ENCODE measurements around the gene ATP8A2.
"Not testable (repeated sequence)": the region's sequence is repeated elsewhere in the genome, so short reads cannot be mapped to it uniquely, and the experiment has no call there.

Gene ATP8A2

DNA sequence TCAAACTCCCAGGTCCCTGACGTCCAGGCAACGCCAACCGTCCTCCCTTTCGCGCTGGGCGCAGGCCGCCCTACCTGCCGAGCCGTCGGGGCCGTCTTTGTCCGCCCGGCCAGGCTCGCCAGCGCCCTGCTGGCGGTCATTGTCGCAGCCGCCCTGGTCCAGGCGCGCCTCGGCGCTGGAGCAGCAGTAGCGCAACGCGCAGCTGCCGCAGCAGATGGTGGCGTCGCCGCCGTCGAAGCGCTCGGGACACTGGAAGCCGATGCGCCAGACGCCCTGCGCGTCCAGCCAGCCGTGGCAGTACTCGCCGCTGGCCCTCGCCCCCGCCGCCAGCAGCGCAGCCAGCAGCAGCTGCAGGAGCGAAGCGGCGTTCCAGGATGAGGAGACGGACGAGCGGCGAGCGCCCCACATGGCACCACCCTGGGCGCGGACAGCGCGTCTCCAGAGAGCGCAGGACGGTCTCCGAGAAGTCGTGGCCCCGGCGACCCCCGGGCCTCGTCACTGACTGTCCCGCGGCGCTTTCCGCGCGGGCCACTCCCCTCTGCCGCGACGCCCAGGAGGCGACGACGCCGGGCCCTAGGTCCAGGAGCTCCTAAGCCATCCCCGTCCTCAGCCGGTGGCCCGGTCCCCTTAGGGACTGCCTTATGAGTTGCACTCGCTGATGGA lies 678.9 kb downstream of the ATP8A2 start:
- no peaks in the 10 kb centered on the region; the same call in 1 of the 2 replicates for H3K4me1 ChIP-seq (ENCODE audit: insufficient read depth, low read length)
- H3K9me3 ChIP-seq (ENCODE audit: control insufficient read depth, insufficient read depth, low read length), result no peaks in the 10 kb centered on the region; the same call in 1 of the 2 replicates
- H3K9ac ChIP-seq (ENCODE audit: low read depth, low read length), result peak overlapping the region; percentile 54
- no peaks in the 10 kb centered on the region for H3K36me3 ChIP-seq (ENCODE audit: insufficient read depth, low read length)

DNA sequence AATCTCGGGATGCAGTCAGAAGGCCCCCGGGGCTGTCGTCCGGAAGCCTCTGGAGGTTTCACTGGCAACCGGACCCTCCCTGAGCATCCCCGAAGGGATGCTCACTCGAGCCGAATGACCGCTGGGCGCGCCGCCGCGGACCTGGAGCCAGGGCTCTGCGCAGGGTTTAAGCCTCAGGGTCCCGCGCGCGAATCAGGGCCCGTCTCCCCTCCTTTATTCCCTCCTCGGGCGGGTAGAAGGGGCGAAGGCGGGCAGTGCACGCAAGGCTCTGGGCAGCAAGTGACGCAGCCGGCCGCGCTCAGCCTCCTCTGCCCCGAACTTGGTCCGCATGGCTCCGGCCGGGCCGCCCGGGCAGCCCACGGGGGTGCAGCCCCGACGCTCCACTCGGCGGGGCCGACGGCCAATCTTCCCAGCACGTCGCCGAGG lies 679.5 kb downstream of the ATP8A2 start:
- Histone ChIP-seq H3K36me3 (ENCODE audit: insufficient read depth, low read length) (no peaks in the 10 kb centered on the region), H3K9ac (ENCODE audit: low read depth, low read length) (peak overlapping the region; percentile 54), H3K9me3 (ENCODE audit: control insufficient read depth, insufficient read depth, low read length) (no peaks in the 10 kb centered on the region; the same call in 1 of the 2 replicates), H3K4me1 (ENCODE audit: insufficient read depth, low read length) (no peaks in the 10 kb centered on the region; the same call in 1 of the 2 replicates)

DNA sequence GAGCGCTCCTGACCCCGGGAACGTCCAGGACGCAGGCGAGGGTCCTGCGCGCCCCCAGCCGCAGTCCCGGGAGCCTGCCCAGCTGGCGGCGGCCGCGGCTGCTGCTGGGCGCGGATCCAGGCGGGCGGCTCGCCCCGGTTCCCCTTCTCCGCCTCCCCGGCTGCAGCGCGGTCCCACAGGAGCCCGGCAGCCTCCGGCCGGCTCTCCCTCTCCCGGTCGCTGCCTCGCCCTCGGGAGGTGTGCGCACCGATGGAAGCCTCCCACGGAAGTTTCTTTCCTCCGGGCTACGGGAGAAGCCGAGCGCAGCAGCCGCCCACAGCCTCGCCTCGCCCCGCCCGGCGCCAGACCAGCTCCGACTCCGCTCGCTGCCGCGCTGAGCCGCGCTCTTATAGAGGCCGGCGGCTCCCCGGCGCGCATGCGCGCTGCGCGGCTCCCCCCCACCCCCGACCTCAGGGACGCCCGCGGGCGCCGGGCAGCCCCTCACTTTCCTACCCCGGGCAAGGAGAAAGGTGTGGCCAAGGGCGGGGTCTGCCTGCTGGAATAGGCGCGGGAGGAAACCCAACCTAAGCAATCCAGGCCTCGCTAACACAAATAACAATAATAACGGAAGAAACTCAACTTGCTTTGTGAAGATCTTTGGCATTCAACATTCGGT lies 680.0 kb downstream of the ATP8A2 start, which contains the start of gene SHISA2:
Gene SHISA2, minus strand, starts transcription at position 360 of the 655 bp plus-strand sequence. CDS start 1,041 bp downstream, outside the sequence.
- Histone ChIP-seq H3K9ac (ENCODE audit: low read depth, low read length) (peak within 1 kb of the TSS; percentile 54), H3K36me3 (ENCODE audit: insufficient read depth, low read length) (no peaks in the 10 kb centered on the region), H3K4me1 (ENCODE audit: insufficient read depth, low read length) (no peaks in the 10 kb centered on the region; the same call in 1 of the 2 replicates), H3K9me3 (ENCODE audit: control insufficient read depth, insufficient read depth, low read length) (no peaks in the 10 kb centered on the region; the same call in 1 of the 2 replicates)

DNA sequence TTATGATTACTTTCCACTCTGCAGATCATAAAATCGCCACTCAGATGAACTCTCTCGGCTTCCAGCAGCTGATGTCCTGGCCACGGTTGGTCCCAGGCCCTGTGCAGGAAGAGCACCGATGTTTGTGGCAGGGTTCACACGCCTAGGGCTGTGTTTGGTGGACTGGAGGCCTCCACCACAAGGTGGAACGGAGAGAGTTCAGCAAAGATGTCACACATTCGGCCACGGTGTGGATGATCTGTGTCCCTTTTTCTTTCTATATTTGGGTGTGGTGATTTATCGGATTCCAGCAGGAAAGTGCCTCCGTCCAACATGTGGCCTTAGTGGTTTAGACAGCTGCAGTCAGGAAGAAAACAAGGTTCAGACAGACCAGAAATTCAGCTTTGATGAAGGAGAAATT lies 680.6 kb downstream of the ATP8A2 start:
- no peaks in the 10 kb centered on the region; the same call in 1 of the 2 replicates for H3K4me1 ChIP-seq (ENCODE audit: insufficient read depth, low read length)
- H3K9me3 ChIP-seq (ENCODE audit: control insufficient read depth, insufficient read depth, low read length), result no peaks in the 10 kb centered on the region; the same call in 1 of the 2 replicates
- peak overlapping the region; percentile 54; the same call in 1 of the 2 replicates for H3K9ac ChIP-seq (ENCODE audit: low read depth, low read length)
- no peaks in the 10 kb centered on the region for H3K36me3 ChIP-seq (ENCODE audit: insufficient read depth, low read length)

DNA sequence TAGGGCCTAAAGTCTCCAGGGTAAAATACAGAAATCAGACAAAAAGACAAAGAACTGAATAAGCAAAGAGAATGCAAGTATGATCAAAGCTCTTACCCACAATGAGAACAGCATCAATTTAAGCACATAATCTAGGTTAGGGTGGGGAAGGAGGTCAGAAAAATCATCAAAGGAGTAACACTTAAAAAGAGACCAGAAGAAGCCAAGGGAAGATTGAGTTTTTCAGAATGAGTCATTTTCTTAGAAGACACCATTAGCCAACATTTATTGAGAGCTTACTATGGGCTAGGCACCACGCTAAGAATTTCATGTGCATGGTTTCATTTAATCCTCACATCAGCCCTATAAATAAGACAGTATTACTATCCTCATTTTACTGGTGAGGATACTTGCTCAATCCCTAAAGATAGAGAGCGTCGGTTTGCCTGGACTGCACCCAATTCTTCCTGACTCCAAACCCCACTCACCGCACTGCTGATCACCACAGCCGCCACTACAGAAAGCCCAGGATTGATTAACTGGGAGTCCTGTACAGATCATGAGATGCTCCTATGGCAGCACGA lies 681.7 kb downstream of the ATP8A2 start:
- H3K9me3 ChIP-seq (ENCODE audit: control insufficient read depth, insufficient read depth, low read length), result no peaks in the 10 kb centered on the region; the same call in 1 of the 2 replicates
- H3K4me1 ChIP-seq (ENCODE audit: insufficient read depth, low read length), result no peaks in the 10 kb centered on the region; the same call in 1 of the 2 replicates
- H3K9ac ChIP-seq (ENCODE audit: low read depth, low read length), result no peak overlapping the region
- no peaks in the 10 kb centered on the region for H3K36me3 ChIP-seq (ENCODE audit: insufficient read depth, low read length)

DNA sequence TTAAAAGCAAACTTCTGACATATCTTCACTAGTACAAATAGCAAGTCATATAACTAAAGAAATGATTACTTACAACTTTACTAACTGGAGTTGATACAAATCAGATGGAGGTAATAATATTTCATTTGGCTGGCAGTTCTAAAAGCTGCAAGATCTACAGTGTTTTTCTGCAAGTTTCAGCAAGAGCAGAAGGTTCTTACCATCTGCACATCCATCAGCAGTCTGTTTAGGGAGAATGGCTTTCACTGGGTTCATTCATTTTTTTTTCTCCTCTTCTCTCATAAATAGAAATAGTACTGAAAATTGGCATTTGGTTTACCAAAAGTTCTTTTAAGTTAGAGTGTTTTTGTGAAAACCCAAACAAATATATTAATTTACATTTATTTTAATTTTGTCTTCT lies 683.1 kb downstream of the ATP8A2 start:
- Histone ChIP-seq H3K9me3 (ENCODE audit: control insufficient read depth, insufficient read depth, low read length) (no peaks in the 10 kb centered on the region), H3K4me1 (ENCODE audit: insufficient read depth, low read length) (no peaks in the 10 kb centered on the region), H3K9ac (ENCODE audit: low read depth, low read length) (no peak overlapping the region), H3K36me3 (ENCODE audit: insufficient read depth, low read length) (no peaks in the 10 kb centered on the region)

DNA sequence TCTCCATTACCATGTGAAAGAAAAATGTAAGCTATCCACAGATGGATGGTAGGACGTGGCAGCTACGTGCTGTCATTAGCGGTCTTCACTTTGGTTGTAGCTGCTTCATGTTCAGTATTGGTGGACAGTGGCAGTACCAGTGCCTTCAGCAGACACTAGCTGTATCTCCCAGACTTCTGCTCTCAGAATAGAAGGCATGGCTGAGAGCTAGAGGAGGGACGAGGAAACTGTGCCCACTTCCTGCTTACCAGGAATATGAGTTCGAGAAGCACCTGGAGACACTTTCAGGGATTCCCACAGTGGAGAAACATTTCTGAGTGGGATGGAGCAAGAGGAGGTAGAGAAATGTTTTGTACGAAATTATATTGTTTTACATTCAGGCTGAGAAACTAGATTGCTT lies 686.9 kb downstream of the ATP8A2 start:
- Histone ChIP-seq H3K9ac (ENCODE audit: low read depth, low read length) (no peak overlapping the region), H3K9me3 (ENCODE audit: control insufficient read depth, insufficient read depth, low read length) (no peaks in the 10 kb centered on the region), H3K36me3 (ENCODE audit: insufficient read depth, low read length) (no peaks in the 10 kb centered on the region), H3K4me1 (ENCODE audit: insufficient read depth, low read length) (no peaks in the 10 kb centered on the region)

DNA sequence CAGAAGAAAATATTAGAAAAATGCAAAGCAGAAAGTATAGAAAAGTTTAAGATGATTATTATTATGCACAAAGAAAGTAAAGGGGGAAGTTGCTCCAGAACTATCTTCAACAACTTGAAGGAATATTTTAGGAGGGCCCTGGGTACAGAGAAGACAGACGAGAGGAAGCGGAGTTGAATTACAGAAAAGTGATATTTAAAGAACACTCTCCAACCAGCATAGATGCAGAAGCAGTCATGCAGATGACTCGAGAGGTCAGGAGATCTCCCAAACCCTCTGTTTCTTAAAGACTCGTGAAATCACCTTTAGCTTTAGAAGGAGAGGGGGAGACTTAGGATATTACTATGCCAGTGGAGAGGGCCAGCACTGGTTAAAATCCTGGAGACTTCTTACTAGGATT lies 688.6 kb downstream of the ATP8A2 start:
- H3K9ac ChIP-seq (ENCODE audit: low read depth, low read length), result no peak overlapping the region

DNA sequence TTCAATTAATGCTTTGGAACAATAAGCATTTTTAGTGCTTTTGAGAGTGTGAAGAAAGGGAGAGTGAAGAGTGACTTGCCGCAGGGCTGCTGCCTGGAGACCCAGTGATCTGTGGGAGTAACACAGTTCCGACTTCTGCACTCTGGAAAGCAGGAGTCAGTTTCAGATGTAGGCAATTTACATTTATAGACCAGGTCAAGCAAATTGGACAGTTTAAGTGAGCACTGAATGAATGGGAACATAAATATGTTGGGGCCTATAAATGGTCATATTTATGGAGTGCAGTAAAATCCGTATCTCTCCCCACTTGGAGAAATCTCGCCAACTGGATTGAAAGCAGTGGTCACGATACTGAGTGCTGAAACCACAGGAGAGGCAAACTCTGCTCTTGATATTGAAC lies 689.5 kb downstream of the ATP8A2 start:
- Histone ChIP-seq H3K9me3 (ENCODE audit: control insufficient read depth, insufficient read depth, low read length) (no peaks in the 10 kb centered on the region), H3K4me1 (ENCODE audit: insufficient read depth, low read length) (no peaks in the 10 kb centered on the region), H3K9ac (ENCODE audit: low read depth, low read length) (no peak overlapping the region), H3K36me3 (ENCODE audit: insufficient read depth, low read length) (no peaks in the 10 kb centered on the region)

More for the DNA sequence above, 688.6 kb downstream of the ATP8A2 start:
- H3K9me3 ChIP-seq (ENCODE audit: control insufficient read depth, insufficient read depth, low read length), result no peaks in the 10 kb centered on the region
- no peaks in the 10 kb centered on the region for H3K36me3 ChIP-seq (ENCODE audit: insufficient read depth, low read length)
- no peaks in the 10 kb centered on the region for H3K4me1 ChIP-seq (ENCODE audit: insufficient read depth, low read length)

DNA sequence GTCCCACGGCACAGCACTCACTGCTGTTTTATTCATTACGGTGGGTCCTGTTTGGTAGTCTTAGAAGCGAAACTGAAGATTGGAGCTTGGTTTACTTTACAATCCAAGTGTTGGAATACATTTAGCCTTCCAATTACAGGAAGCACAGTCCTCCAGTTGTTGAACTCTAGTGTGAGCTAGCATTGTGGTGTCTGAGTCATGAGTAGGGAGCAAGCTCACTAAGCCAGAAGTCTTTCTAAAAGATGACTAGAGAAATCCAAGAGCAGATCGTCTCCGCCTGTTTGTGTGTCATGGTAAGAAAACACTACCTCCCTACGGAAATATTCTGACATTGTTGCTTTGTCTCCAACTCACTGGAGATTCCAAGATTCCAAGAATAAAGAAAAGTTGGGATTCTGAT lies 690.2 kb downstream of the ATP8A2 start:
- Histone ChIP-seq H3K36me3 (ENCODE audit: insufficient read depth, low read length) (no peaks in the 10 kb centered on the region), H3K9me3 (ENCODE audit: control insufficient read depth, insufficient read depth, low read length) (no peaks in the 10 kb centered on the region), H3K4me1 (ENCODE audit: insufficient read depth, low read length) (no peaks in the 10 kb centered on the region), H3K9ac (ENCODE audit: low read depth, low read length) (no peak overlapping the region)

DNA sequence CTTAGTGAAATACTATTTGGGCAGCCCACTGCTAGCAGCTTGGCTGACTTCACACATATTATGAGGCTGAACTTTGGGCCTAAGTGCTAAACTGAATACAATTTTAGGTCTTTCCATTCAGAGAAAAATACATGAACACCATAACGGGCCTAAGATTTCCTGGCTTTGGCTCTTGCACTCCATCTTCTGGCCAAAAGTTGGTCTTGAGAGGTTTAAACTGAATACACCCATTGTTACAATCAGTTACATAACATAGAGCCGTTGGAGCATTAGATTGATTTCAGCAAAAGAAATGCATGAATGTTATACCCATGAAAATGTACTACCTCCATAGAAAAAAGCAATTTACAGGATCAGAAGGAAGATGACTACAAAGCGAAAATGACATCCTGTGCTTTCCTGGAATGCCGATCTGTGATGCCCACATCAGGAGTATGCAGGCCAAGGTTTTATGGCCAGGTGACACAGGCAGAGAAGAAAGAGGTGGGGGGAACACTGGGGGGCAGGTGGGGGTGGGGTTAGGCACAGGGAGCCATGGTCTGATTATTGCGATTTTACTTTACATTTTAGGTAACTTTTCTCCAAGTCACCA lies 691.2 kb downstream of the ATP8A2 start:
- H3K36me3 ChIP-seq (ENCODE audit: insufficient read depth, low read length), result no peaks in the 10 kb centered on the region
- no peaks in the 10 kb centered on the region for H3K9me3 ChIP-seq (ENCODE audit: control insufficient read depth, insufficient read depth, low read length)
- H3K9ac ChIP-seq (ENCODE audit: low read depth, low read length), result no peak overlapping the region
- no peaks in the 10 kb centered on the region for H3K4me1 ChIP-seq (ENCODE audit: insufficient read depth, low read length)

DNA sequence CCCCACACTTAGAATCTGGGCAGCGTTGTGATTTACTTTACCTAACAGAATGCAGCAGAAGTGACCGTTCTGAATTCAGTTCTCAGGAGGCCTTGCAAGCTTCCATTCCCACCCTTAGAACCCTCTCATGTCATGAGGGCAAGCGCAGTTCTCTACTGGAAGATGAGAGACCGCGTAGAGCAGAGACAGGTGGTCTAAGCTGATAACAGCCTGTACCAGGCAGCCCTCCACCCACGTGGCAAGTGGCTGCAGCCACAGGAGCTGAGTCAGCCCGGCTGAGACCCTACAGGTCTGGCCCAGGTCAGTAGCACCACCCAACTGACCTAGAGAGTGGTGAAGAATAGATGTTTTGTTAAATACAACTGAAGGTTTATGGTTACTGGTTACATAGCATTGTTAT lies 694.7 kb downstream of the ATP8A2 start:
- not testable (repeated sequence) for H3K9ac ChIP-seq (ENCODE audit: low read depth, low read length); H3K36me3 ChIP-seq (ENCODE audit: insufficient read depth, low read length); H3K4me1 ChIP-seq (ENCODE audit: insufficient read depth, low read length); H3K9me3 ChIP-seq (ENCODE audit: control insufficient read depth, insufficient read depth, low read length)

DNA sequence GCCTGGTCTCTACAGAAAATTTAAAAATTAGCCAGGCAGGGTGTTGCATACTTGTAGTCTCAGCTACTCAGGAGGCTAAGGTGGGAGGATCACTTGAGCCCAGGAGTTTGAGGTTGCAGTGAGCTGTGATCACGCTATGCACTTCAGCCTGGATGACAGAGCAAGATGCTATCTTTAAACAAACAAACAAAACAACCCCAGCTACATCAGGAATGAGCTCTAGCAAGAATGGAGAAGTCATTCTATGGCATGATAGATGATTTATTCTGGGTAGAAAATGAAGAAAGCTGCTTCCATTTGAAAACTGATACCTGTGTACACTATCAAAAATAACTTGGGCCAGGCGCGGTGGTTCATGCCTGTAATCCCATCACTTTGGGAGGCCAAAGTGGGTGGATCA lies 695.8 kb downstream of the ATP8A2 start:
- no peak overlapping the region for H3K9ac ChIP-seq (ENCODE audit: low read depth, low read length)

DNA sequence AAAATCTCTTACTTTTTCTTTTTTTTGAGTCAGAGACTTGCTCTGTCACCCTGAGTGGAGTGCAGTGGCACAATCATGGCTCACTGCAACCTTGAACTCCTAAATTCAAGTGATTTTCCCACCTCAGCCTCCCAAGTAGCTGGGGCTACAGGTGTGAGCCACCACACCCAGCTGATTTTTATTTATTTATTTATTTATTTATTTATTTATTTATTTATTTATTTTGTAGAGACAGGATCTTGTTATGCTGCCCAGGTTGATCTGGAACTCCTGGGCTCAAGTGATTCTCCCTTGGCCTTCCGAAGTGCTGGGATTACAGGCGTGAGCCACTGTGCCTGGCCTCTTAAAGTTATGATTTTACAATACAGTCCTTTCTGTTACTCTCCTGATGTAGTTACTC lies 696.6 kb downstream of the ATP8A2 start:
- H3K9me3 ChIP-seq (ENCODE audit: control insufficient read depth, insufficient read depth, low read length); H3K36me3 ChIP-seq (ENCODE audit: insufficient read depth, low read length); H3K4me1 ChIP-seq (ENCODE audit: insufficient read depth, low read length); H3K9ac ChIP-seq (ENCODE audit: low read depth, low read length): not testable (repeated sequence)

More for the DNA sequence above, 695.8 kb downstream of the ATP8A2 start:
- Histone ChIP-seq H3K9me3 (ENCODE audit: control insufficient read depth, insufficient read depth, low read length) (no peaks in the 10 kb centered on the region), H3K36me3 (ENCODE audit: insufficient read depth, low read length) (no peaks in the 10 kb centered on the region), H3K4me1 (ENCODE audit: insufficient read depth, low read length) (no peaks in the 10 kb centered on the region)
